ENCODE measurements around the gene NPHS1.

The NPHS1 gene

DNA sequence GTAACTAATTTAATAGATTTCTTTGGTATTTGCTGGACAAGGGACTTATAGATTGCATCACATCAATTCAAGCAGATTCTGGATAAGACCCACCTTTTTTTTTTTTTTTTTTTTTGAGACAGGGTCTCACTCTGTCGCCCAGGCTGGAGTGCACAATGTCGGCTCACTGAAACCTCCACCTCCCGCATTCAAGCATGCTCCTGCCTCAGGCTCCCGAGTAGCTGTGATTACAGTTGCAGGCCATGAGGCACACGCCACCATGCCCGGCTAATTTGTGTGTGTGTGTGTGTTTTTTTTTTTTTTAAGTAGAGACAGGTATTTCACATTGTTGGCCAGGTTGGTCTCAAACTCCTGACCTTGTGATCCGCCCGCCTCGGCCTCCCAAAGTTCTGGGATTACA, 35.5 kb downstream of the NPHS1 start:
- H3K36me3 ChIP-seq (ENCODE audit: control insufficient read depth in 2 of 2, insufficient read depth in 1 of 2, low read length in 2 of 2), result no peaks in the 10 kb centered on the region; a peak in 1 of 3 replicates
- CTCF ChIA-PET, result interaction anchor here (0.8 to 3.6 kb wide), 4 partner anchors 12 to 268 kb away, joined by 3 to 13 read pairs (median 6); no protein-coding TSS in a partner anchor
- POLR2A ChIA-PET, result interaction anchor here (0.7 to 1.3 kb wide), 3 partner anchors 28 to 281 kb away, joined by 3 read pairs; partner anchors contain the start of gene LIN37

DNA sequence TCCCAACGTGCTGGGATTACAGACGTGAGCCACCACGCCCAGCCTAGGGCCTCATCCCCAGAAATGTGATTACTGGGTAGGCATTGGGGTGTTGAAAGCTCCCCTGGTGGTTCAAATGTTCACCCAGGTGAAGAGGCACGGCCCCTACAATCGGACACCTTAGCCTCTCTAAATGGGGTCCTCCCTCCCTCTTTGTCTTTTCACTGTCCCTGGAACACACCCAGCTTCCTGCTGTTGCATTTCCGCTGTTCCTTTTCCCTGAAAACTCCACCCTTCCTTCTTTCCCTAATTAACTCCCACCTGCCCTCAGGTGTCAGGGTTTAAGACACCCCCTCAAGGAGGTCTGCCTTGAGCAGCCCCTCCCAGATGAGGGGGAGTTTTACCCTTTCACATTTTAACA, 36.0 kb downstream of the NPHS1 start:
- Histone ChIP-seq H3K4me3 (ENCODE audit: low read depth, low read length) (no peak overlapping the region), H3K4me1 (ENCODE audit: control insufficient read depth, insufficient read depth, low read length) (peaks cover 7% of the 10 kb centered on the region), H3K27ac (ENCODE audit: extremely low read depth, low read depth, low read length) (no peak overlapping the region), H3K9me3 (ENCODE audit: control insufficient read depth, insufficient read depth, low read depth, low read length) (no peaks in the 10 kb centered on the region), H3K36me3 (ENCODE audit: control insufficient read depth in 2 of 2, insufficient read depth in 1 of 2, low read length in 2 of 2) (no peaks in the 10 kb centered on the region; a peak in 1 of 3 replicates)
- 0 out of 2 replicates have a peak, but pooled peaks have one; percentile 7 for TF ChIP-seq KLF1 (tag by site-specific recombination; IDR thresholded peaks at IDR 0.05)
- TF ChIP-seq, protein P1, sequence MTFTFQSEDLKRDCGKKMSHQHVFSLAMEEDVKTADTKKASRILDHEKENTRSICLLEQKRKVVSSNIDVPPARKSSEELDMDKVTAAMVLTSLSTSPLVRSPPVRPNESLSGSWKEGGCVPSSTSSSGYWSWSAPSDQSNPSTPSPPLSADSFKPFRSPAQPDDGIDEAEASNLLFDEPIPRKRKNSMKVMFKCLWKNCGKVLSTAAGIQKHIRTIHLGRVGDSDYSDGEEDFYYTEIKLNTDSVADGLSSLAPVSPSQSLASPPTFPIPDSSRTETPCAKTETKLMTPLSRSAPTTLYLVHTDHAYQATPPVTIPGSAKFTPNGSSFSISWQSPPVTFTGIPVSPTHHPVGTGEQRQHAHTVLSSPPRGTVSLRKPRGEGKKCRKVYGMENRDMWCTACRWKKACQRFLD (tag by site-specific recombination; IDR thresholded peaks at IDR 0.05), result no peak
- ChIA-PET POLR2A (interaction anchor here (0.6 to 0.7 kb wide), 3 partner anchors 29 to 591 kb away, joined by 3 to 4 read pairs (median 3); no protein-coding TSS in a partner anchor), CTCF (interaction anchor here (0.6 to 0.8 kb wide), 5 partner anchors 122 to 268 kb away, joined by 3 to 5 read pairs (median 3); no protein-coding TSS in a partner anchor)

More for the DNA sequence above, 35.5 kb downstream of the NPHS1 start:
- no peaks in the 10 kb centered on the region for H3K9me3 ChIP-seq (ENCODE audit: control insufficient read depth, insufficient read depth, low read depth, low read length)
- H3K27ac ChIP-seq (ENCODE audit: extremely low read depth, low read depth, low read length), result no peak overlapping the region
- TF ChIP-seq, protein P2, sequence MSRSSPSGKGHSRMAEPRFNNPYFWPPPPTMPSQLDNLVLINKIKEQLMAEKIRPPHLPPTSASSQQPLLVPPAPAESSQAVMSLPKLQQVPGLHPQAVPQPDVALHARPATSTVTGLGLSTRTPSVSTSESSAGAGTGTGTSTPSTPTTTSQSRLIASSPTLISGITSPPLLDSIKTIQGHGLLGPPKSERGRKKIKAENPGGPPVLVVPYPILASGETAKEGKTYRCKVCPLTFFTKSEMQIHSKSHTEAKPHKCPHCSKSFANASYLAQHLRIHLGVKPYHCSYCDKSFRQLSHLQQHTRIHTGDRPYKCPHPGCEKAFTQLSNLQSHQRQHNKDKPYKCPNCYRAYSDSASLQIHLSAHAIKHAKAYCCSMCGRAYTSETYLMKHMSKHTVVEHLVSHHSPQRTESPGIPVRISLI (tag by site-specific recombination; IDR thresholded peaks at IDR 0.05), result 0 out of 2 replicates have a peak, but pooled peaks have one; percentile 24
- no peak for TF ChIP-seq ZNF776 (tag by site-specific recombination; IDR thresholded peaks at IDR 0.05; ENCODE audit: borderline replicate concordance)
- no peak overlapping the region for H3K4me3 ChIP-seq (ENCODE audit: low read depth, low read length)
- H3K4me1 ChIP-seq (ENCODE audit: control insufficient read depth, insufficient read depth, low read length), result peaks cover 4% of the 10 kb centered on the region

DNA sequence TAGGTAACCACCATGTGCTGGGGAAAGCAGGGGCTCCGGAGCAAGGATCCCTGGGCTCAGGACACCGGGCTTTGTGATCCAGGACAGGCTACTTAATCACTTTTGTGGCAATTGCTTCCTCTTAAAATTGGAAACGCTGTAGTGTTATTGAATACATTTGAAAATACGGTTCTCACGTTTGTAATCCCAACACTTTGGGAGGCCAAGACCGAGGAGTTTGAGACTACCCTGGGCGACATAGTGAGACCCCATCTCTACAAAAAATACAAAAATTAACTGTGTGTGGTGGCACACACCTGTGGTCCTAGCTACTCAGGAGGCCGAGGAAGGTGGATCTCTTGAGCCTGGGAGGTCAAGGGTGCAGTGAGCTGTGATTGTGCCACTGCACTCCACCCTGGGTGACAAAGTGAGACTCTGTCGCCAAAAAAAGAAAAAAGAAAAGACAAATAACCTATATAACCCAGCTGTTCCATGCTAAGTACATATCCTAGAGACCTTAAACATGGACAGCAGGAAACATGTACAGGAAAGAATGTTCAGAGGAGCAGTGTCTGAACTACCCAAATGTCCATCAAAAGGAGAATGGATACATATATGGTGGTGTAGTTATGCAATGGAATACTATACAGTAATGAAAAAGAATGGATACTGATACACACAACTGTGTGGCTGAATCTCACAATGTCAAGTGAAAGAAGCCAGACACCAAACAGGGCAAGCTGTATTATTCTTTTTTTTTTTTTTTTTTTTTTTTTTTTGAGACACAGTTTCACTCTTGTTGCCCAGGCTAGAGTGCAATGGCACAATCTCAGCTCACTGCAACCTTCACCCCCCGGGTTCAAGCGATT, 39.0 kb downstream of the NPHS1 start:
- Histone ChIP-seq H3K4me1 (ENCODE audit: control insufficient read depth, insufficient read depth, low read length) (0 out of 2 replicates have a peak, but pooled peaks cover 2% of the 10 kb centered on the region), H3K36me3 (ENCODE audit: control insufficient read depth in 2 of 2, insufficient read depth in 1 of 2, low read length in 2 of 2) (no peaks in the 10 kb centered on the region), H3K27ac (ENCODE audit: extremely low read depth, low read depth, low read length) (no peak overlapping the region), H3K9me3 (ENCODE audit: control insufficient read depth, insufficient read depth, low read depth, low read length) (no peaks in the 10 kb centered on the region), H3K4me3 (ENCODE audit: low read depth, low read length) (no peak overlapping the region)
- ChIA-PET CTCF (no interaction called here), POLR2A (no interaction called here)
- TF ChIP-seq, protein P3, sequence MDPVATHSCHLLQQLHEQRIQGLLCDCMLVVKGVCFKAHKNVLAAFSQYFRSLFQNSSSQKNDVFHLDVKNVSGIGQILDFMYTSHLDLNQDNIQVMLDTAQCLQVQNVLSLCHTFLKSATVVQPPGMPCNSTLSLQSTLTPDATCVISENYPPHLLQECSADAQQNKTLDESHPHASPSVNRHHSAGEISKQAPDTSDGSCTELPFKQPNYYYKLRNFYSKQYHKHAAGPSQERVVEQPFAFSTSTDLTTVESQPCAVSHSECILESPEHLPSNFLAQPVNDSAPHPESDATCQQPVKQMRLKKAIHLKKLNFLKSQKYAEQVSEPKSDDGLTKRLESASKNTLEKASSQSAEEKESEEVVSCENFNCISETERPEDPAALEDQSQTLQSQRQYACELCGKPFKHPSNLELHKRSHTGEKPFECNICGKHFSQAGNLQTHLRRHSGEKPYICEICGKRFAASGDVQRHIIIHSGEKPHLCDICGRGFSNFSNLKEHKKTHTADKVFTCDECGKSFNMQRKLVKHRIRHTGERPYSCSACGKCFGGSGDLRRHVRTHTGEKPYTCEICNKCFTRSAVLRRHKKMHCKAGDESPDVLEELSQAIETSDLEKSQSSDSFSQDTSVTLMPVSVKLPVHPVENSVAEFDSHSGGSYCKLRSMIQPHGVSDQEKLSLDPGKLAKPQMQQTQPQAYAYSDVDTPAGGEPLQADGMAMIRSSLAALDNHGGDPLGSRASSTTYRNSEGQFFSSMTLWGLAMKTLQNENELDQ (tag by site-specific recombination; IDR thresholded peaks at IDR 0.05; ENCODE audit: low read depth), result no peak
- TF ChIP-seq, protein P4, sequence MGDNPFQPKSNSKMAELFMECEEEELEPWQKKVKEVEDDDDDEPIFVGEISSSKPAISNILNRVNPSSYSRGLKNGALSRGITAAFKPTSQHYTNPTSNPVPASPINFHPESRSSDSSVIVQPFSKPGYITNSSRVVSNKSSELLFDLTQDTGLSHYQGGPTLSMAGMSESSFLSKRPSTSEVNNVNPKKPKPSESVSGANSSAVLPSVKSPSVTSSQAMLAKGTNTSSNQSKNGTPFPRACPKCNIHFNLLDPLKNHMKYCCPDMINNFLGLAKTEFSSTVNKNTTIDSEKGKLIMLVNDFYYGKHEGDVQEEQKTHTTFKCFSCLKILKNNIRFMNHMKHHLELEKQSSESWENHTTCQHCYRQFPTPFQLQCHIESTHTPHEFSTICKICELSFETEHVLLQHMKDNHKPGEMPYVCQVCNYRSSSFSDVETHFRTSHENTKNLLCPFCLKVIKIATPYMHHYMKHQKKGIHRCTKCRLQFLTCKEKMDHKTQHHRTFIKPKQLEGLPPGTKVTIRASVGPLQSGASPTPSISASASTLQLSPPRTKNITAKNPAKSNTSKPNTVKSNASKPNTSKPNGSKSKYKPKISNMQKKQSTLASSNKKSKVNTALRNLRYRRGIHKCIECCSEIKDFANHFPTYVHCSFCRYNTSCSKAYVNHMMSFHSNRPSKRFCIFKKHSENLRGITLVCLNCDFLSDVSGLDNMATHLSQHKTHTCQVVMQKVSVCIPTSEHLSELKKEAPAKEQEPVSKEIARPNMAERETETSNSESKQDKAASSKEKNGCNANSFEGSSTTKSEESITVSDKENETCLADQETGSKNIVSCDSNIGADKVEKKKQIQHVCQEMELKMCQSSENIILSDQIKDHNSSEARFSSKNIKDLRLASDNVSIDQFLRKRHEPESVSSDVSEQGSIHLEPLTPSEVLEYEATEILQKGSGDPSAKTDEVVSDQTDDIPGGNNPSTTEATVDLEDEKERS (tag by site-specific recombination; IDR thresholded peaks at IDR 0.05), result peak; percentile 81; the same call in 1 of the 2 replicates
- TF ChIP-seq ZNF473 (tag by site-specific recombination; IDR thresholded peaks at IDR 0.05), result no peak
- TF ChIP-seq ZNF132 (tag by site-specific recombination; IDR thresholded peaks at IDR 0.05; ENCODE audit: borderline replicate concordance), result no peak
- TF ChIP-seq, protein P5, sequence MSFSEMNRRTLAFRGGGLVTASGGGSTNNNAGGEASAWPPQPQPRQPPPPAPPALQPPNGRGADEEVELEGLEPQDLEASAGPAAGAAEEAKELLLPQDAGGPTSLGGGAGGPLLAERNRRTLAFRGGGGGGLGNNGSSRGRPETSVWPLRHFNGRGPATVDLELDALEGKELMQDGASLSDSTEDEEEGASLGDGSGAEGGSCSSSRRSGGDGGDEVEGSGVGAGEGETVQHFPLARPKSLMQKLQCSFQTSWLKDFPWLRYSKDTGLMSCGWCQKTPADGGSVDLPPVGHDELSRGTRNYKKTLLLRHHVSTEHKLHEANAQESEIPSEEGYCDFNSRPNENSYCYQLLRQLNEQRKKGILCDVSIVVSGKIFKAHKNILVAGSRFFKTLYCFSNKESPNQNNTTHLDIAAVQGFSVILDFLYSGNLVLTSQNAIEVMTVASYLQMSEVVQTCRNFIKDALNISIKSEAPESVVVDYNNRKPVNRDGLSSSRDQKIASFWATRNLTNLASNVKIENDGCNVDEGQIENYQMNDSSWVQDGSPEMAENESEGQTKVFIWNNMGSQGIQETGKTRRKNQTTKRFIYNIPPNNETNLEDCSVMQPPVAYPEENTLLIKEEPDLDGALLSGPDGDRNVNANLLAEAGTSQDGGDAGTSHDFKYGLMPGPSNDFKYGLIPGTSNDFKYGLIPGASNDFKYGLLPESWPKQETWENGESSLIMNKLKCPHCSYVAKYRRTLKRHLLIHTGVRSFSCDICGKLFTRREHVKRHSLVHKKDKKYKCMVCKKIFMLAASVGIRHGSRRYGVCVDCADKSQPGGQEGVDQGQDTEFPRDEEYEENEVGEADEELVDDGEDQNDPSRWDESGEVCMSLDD (tag by site-specific recombination; IDR thresholded peaks at IDR 0.05), result no peak
- TF ChIP-seq ZNF510 (tag by site-specific recombination; IDR thresholded peaks at IDR 0.05; ENCODE audit: insufficient replicate concordance), result no peak
- no peak for TF ChIP-seq ZNF16 (tag by site-specific recombination; IDR thresholded peaks at IDR 0.05; ENCODE audit: low read depth)
- no peak for TF ChIP-seq YY1 (tag by site-specific recombination; IDR thresholded peaks at IDR 0.05)
- no peak for TF ChIP-seq ZNF701 (tag by site-specific recombination; IDR thresholded peaks at IDR 0.05)
- TF ChIP-seq, protein P6, sequence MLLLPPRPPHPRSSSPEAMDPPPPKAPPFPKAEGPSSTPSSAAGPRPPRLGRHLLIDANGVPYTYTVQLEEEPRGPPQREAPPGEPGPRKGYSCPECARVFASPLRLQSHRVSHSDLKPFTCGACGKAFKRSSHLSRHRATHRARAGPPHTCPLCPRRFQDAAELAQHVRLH (tag by site-specific recombination; IDR thresholded peaks at IDR 0.05), result peak; percentile 71; the same call in 1 of the 2 replicates
- 0 out of 2 replicates have a peak, but pooled peaks have one; percentile 14 for TF ChIP-seq ZNF121 (tag by site-specific recombination; IDR thresholded peaks at IDR 0.05)

All from HEK293 (cell line).